Coronary artery (tissue), 2 donors: ENCODE data around the gene PDPK1.
"Not testable (repeated sequence)": the region's sequence is repeated elsewhere in the genome, so short reads cannot be mapped to it uniquely, and the experiment has no call there.

ENCODE experiments used
- DNase-seq: peaks from one replicate; pipeline ENCODE4 v3.0.0-alpha.2; 2017; ENCODE audit warnings: low spot score
- H3K27ac ChIP-seq, 2 donors: fragments of 200-600 bp; sonication (generic); one replicate each; pipeline ENCODE4 v1.5.1; 2016 to 2019
- H3K4me3 ChIP-seq: fragments of 200-600 bp; sonication (generic); 2 replicates; pipeline ENCODE4 v1.5.1; 2016; ENCODE audit warnings: mild to moderate bottlenecking, moderate library complexity
- CTCF ChIP-seq: fragments of 200-600 bp; sonication (generic); IDR thresholded peaks from one replicate; pipeline ENCODE4 v1.5.1; 2019; ENCODE audit warnings: antibody characterized with exemption

Gene PDPK1

DNA sequence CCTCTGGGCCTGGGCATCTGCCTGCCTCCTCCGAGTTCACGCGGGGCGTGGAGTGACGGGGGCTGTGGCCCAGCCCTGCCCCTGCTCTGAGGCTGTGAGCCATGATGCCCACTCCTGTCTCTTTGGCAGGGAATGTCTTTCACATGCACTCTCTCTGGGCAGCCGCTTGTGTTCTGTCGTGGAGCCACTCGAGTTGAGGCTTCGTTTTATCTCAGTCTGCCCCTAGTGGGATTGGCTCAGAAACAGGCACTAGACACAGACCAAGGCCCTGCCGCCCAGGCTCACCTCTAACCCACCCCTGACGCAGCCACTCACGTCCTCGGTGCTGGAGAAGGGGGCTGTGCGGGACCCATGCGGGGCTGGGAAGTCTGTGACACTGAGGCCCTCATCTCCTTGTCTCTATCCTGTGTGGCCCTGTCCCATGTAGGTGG, 77.0 kb downstream of the PDPK1 start:
- H3K27ac ChIP-seq, result no peak overlapping the region
- TF ChIP-seq CTCF, result no peak
- no peak for DNase-seq
- no peak overlapping the region for H3K4me3 ChIP-seq

DNA sequence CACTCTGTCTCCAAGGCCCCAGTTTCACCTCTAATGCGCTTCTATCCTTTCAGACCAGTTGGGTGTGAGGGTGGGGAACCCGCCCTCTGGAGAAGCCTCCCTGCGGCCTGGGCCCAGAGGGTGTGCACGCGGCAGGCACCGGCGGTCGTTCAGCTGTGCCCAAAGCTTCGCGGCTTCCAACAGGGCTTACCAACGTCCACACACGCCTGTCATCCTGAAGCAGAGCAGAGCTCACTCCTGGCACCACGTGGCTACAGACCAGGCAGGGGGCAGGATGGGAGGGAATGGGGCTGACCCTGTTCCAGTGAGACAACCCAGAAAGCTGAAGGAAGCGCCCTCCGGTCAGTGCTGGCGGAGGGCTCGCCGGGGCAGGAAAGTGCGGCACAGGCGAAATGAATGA, 81.1 kb downstream of the PDPK1 start:
- not testable (repeated sequence) for H3K4me3 ChIP-seq, H3K27ac ChIP-seq, DNase-seq

- H3K27ac ChIP-seq, DNase-seq: not testable (repeated sequence)
These were observed 81.8 kb downstream of the PDPK1 start for GRCh38 chr16:2619628-2620027.

DNA sequence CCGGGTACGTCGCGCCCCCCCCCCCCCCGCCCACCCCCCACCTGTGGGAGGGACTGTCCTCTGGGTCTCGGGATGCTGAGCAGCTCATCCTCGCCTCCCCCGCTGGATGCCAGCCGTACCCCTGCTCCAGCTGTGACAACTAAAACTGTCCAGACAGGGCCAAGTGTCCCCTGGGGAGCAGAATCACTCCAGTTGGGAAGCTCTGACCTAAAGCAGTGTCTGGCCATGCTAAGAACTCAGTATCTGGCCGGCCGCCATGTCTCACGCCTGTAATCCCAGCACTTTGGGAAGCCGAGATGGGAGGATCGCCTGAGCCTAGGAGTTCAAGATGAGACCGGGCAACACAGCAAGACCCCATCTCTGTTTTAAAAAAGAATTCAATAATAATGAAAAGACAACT, 83.0 kb downstream of the PDPK1 start:
- not testable (repeated sequence) for DNase-seq, H3K27ac ChIP-seq, H3K4me3 ChIP-seq

More at GRCh38 chr16:2619628-2620027, 81.8 kb downstream of the PDPK1 start:
- H3K4me3 ChIP-seq, result not testable (repeated sequence)

DNA sequence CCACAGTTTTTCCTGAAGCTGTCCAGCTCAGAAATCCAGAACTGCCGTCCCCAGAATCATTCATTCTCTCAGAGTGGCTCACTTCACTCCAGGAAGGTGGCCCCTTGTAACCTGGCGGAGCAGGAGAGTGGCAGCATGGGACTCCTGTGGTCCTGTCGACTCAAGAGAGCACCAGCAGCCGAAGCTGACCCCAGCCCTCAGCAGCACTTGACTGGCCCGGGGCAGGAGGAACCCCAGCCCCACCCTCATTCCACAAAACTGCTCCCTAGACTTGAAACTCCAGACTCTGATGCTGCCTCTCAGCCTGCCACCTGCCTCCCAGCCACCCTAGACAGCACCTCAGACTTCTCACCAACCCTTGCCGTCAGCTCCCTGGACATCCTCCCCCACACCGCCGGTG, 83.6 kb downstream of the PDPK1 start:
- peak; percentile 47 for DNase-seq
- not testable (repeated sequence) for H3K4me3 ChIP-seq, H3K27ac ChIP-seq

GRCh38 chr16:2627075-2627474, 89.3 kb downstream of the PDPK1 start:
- not testable (repeated sequence) for DNase-seq, H3K27ac ChIP-seq

GRCh38 chr16:2631203-2631602, 93.4 kb downstream of the PDPK1 start:
- not testable (repeated sequence) for DNase-seq, H3K4me3 ChIP-seq, H3K27ac ChIP-seq

More at GRCh38 chr16:2627075-2627474, 89.3 kb downstream of the PDPK1 start:
- H3K4me3 ChIP-seq, result not testable (repeated sequence)

GRCh38 chr16:2632291-2632690, 94.5 kb downstream of the PDPK1 start:
- H3K27ac ChIP-seq, H3K4me3 ChIP-seq, DNase-seq: not testable (repeated sequence)

DNA sequence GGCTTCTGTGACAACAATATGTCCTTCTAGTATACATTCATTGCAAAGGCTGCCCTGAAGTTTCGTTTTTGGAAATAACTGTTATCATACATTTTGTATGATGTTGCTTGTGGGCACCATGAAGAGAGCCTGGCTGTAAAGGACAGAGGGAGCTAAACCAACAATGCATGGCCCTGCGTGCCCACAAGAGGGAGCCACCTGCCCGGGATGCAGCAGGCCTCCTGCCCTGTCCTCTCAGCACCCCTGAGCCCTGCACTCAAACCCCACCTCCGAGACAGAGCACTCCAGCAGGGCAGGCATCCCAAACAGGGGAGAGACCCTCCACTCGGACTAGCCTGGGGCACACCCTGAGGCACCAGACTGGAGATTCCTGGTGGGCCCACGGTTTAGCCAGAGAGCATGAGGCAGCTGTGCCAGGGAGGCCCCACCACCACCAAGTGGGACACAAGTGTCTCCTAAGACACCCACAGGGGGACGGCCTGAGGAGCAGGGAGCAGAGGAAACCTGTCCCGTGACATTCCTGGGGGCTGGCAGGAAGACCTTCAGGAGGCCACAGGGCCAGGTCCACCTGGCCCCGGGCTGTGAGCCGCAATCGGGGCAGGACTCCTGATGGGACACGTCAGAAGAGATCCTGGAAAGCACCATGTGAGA, 101.4 kb downstream of the PDPK1 start:
- H3K27ac ChIP-seq, DNase-seq, H3K4me3 ChIP-seq: not testable (repeated sequence)

GRCh38 chr16:2639722-2640072, 101.9 kb downstream of the PDPK1 start:
- H3K4me3 ChIP-seq, DNase-seq, H3K27ac ChIP-seq: not testable (repeated sequence)

DNA sequence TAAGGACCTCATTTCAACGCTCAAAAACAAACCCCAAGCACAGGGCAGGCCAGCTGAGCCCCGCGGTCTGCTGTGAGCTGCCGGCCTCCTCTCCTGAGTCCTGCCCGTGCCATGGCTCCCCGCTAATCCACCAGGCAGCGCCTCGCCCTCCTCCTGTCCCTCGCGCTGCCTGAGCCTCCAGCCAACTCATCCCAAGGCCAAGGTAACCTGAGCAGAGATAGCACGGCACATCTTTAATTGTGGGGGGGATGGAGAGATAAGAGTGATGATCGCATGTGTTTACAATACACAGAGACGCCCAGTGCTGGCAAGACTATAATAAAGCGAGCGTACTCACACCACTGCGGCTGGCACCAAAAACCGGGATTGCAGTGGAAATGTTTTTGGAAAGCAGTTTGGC, 104.7 kb downstream of the PDPK1 start:
- H3K27ac ChIP-seq, H3K4me3 ChIP-seq, DNase-seq: not testable (repeated sequence)

GRCh38 chr16:2644754-2645453, 107.1 kb downstream of the PDPK1 start:
- not testable (repeated sequence) for H3K4me3 ChIP-seq, H3K27ac ChIP-seq, DNase-seq

DNA sequence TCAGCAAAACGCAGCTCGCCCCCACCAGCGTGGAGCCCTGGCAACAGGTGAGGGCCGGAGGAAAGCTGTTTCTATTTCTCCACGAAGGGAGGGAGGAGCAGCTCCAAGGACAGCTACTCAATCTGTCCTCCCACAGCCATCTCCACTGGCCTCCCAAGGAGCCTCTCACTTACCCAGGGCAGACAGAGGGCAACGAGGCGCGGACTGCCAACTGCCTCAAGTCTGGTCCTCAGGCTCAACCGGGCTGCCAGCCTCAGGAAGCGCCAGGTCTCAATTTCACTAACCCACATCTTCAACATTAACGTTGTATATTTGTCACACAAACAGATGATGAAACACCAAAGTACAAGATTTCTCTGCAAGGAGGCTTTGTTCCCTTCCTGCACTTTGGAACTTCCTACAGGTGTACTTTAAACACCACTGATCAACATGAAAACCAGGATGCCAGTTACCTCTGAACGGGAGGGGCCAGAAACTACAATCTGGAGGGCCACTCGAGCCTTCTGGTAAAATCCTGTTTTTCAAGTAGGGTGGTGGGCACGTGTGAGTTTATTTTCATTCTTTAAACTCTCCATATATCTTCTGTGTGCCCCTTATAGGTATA, 113.5 kb downstream of the PDPK1 start:
- DNase-seq, H3K4me3 ChIP-seq, H3K27ac ChIP-seq: not testable (repeated sequence)
